ENCODE data around the gene NGFR.

- no peak for TF ChIP-seq CTCF (tag by site-specific recombination; IDR thresholded peaks at IDR 0.05)
- TF ChIP-seq YY2 (tag by site-specific recombination; IDR thresholded peaks at IDR 0.05), result no peak
- TF ChIP-seq MZF1 (tag by site-specific recombination; IDR thresholded peaks at IDR 0.05; ENCODE audit: borderline replicate concordance), result no peak
- no peak for TF ChIP-seq ZNF138 (tag by site-specific recombination; IDR thresholded peaks at IDR 0.05; ENCODE audit: borderline replicate concordance)
- no peak for TF ChIP-seq ZNF169 (tag by site-specific recombination; IDR thresholded peaks at IDR 0.05)
- TF ChIP-seq ZNF707 (tag by site-specific recombination; IDR thresholded peaks at IDR 0.05), result no peak
Observed at GRCh38 chr17:49543860-49544259, 48.8 kb downstream of the NGFR start.

All from HEK293 (cell line).